HG02973 (cell line): ENCODE results near the gene C1QTNF8.

Source experiments
- ATAC-seq: cut with Tn5 transposase; IDR thresholded peaks from one replicate; pipeline ENCODE4 v1.9.1; 2021; ENCODE audit warnings: moderate library complexity; ENCODE audit not compliant: unreplicated experiment

Gene C1QTNF8

DNA sequence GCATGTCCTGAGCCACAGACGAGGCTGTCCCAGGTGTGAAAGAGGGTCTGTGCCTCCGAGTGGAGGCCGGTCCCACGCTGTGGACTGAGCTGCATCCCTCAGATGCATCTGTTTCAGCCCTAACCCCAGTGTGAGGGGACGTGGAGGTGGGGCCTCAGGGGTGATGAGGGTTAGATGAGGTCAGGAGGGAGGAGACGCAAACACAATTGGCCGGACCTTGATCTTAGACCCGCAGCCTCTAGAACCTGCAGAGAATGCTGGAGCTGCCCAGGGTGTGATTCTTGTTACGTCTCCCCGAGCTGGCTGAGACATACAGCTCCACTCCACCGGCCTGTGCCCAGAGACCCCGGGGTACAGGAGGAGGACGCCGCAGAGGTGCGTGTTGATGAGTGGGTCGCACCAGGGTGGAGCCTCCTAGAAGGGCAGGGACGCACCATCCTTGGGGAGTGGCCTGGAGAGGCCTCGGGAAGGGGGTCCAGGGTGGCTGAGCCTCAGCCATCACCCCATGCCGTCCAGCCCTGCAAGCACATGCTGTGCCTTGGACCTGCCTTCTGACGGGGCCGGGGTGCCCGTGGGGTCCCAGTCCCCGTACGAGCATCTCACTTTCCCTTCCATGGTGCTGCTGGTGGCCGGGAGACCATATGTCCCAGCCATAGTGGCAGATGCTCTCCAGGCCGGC, 16.6 kb upstream of the C1QTNF8 start:
- ATAC-seq = no peak

DNA sequence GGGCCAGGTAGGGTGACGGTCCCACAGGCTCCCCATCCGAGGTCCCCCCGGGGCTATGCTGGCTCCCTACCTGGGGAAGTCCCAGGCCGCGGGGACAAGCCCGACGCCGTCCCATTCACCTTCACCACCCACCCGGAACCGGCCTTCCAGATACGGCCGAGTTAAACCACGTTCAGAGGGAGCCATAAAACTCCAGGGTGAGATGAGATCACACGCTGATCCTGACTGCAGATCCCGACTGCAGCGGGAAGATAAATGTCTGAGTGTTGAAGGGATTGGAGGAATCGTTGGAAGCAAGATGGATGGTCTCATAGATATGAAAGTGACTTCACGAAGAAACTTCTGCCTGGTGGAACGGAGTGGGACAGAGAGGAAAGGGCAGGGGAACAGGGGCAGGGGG, 13.6 kb upstream of the C1QTNF8 start:
- no peak for ATAC-seq

DNA sequence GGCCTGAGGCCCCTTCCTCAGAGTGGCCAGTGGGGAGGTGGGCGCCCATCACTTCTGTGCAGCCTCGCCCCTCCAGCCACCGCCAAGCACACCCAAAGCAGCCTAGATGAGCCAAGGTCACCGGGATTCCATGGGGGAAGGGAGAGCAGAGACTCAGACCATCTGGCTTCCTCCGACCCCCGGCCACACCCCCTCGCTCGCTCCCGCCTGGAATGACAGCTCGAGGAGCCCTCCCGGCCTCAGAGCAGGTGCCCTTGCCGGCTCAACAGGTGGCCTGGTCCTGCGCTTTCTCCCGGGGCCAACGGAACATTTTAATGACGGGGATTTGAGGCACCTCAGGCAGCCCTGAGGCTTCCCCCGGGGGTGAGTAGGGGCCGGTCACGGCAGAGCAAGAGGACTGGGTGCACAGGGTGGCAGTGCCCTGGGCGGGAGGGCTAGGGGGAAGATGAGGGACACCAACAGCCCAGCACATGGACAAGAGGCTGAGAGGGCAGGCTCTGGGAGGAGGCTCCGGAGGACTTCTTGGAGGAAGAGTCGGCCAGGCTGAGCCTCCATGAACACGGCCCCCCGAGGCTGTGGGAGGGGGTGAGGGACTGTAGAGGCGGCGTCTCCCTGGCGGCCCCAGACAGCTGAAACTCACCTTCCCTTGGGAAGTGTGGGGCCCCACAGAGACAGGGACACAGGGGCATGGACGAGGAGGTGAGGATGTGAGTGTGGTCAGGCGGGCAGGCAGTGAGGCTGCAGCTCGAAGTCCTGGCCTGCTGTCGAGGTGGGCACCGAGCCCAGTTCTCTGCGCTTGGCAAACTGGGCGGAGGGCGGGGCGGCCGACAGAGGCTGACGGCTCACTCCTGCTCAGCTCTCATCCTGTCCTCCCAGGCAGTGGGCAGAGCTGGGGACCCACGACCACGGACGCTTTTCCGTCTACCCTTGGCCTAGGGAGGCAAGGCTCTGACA, 12.5 kb upstream of the C1QTNF8 start:
- no peak for ATAC-seq

DNA sequence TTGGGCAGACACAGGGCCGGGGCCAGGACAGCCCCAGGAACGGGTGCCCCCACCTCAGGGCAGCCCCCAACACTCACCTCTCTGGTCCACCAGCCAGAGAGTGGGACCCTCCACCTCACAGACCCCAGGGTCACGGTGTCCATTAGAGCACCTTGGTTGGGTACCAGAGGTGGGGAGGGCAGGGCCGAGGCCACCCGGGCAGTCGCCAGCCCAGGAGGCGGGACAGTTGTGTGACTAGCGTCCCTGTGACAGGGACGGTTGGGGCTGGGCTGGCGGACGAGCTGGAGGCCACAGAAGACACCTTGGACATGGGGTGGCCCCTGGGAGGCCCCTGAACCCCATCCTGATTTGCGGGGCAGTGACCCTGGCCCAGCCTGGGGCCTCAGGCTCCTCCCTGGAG, 11.7 kb upstream of the C1QTNF8 start:
- ATAC-seq = no peak

DNA sequence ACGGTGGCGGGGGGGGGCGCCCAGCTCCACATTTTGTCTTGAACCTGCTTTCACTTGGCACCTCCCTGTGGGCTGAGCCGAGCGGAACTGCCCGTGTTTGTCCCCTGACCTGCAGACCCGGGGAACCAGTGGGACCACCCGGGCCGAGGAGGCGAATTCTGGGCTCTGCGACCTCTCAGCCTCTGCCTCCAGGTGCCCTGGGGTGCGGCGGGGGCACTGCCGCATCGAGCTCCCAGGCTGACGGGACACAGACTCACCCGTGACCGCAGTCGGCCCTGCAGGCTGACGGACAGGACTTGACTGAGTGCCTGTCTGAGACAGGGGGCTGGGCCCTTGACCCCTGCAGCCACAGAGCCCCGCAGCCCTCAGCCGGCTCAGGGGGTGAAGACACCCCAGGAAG, 11.1 kb upstream of the C1QTNF8 start:
- ATAC-seq = no peak

DNA sequence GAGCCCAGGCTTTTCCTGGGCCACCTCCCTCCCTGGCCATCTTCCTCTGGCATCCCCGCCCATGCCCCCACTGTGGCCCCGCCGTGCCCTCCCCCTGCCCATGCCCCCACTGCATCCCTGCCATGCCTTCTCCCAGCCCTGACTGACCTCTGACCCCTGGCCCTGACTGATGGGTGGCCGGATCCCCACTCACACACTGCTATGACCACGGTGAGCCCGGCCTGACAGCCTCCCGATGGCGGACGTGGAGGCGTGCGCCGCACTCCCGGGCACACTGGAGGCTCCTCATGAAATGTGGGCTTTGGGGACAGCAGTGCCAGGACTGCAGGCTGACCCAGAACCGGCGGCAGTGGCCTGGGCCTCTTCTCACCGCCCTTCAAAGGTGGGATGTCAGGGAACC, 10.6 kb upstream of the C1QTNF8 start:
- ATAC-seq = no peak

DNA sequence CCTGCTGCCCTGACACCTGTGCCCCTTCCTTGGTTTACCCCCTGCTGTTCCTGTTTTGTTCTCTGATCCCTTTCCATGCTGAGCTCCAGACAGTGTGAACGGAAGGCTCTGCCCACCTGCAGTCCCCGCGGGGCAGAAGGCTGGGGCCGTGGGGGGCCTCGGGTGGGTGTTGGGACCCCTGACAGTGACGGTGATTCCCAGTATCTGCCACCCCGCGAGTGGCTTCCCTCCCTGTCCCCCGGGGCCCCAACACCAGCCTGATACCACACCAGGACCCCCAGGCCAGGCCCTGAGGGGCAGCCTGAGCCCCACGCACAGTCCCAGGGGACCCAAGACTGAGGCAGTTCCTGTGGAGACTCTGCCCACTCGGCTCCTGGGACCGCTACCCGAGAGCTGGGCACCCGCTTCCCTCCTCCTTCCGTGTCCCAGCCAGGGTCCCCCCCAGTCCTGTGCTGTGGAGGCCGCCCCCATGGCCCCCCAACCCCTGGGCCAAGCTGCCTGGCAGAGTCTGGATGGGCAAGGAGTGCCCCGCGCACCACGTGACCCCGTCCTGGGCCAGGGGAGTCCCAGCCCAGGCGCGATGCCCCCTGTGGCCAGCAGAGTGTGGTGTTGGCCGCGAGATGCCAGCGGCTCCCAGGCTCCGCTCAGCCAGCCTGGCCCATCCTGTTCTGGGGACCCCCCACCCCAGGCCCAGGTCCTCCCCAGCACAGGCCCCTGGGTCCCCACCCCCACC, 10.0 kb upstream of the C1QTNF8 start:
- no peak for ATAC-seq

DNA sequence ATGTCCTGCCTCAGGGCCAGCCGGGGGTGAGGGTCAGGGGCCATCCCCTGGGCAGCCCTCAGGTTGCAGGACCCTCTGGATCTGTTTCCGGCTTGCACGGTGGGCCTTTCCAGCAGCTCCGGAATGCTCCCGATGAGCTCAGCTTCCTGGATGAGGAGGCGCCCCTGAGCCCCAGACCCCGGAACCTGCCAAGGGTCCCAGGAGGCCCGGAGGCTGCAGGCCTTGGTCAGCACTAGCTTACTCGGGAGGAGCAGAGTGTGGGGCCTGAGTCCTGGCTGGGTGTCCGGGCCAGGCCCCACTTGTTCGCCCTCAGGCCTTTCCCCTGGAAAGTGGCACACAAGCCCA, 7.6 kb upstream of the C1QTNF8 start:
- no peak for ATAC-seq

DNA sequence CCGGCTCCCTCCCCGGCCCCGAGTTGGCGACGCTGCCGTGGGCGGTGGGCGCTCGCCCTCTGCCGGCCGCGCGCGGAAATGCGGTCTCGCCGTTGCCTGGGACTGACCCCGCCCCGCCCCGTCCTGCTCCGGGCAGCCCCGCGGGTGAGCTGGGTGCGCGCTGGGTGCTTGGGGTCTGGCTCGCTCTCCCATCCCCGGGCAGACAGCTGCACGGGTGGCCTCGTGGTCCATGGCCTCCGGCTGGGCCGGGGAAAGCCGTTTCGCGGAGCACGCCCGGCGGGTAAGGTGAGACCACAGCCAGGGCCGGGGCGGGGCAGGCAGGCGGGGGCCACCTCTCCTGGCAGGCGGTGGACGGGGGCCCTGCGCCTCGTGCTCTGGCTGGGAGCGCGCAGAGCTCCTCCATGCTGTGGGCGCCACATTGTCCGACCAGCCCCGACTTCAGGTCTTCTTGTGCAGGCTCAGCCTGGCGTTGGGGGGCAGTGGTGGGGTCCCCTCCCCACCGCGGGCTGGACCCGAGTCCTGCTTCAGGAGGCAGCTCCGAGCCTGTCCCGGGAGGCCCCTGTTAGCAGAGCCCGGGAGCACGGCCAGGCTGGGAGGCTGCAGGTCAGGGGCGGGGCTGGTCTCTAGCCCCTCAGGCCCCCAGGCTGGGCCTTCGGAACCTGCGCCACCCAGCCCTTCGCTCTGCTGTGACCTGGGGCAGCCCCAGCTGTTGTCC, 7.0 kb upstream of the C1QTNF8 start:
- no peak for ATAC-seq

DNA sequence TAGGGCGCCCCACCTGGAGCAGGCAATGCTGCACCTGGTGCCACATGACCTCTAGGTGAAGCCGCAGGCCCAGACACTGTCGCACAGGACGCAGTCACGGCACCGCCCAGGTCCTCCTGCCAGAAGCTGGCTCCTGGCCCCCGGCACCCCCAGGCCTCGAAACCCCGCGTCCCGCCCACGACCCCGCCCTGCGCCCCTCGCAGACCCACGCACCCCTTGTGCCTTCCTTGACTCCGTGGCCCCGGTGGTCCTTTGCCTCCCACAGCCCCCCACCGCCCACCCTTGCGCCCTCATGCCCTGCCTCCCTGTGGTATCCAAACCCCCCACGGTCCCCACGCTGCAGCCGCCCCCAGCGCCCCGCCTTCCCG, 6.3 kb upstream of the C1QTNF8 start:
- ATAC-seq = no peak

DNA sequence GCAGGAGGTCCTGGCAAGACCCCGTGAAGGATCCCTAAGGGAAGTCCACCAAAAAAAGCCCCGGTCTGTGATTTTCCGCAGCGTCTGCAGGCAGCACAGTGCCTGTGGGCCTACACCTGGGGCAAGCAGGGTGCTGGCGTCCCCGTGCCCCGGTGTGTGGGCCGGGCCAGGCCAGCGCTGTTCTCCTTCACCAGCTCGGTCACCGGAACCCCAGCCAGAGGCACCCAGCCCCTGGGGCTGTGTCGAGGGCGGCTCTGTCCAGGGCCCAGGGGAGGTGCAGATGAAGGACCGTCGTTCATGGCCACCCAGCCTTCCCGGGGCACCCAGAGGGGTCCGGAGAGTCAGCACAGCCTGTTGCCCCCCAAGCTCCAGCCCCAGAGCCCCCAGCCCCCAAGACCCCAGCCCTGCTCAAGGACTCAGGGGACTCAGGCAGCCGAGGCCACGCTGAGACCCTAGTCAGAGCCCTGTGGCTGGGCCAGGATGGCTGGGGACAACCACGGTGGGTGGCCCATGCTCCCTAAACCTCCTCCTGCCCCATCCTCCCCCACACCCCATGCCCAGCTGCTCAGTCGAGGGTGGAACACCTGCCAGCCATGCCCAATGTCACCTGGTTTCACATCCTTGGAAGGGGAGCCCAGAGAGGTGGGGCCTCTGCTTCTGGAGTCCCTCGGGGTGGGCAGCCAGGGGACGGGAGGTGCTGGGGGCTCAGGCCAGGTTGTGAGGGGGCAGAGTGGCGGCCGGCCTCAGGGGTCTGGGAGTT, 5.7 kb upstream of the C1QTNF8 start:
- ATAC-seq = no peak

DNA sequence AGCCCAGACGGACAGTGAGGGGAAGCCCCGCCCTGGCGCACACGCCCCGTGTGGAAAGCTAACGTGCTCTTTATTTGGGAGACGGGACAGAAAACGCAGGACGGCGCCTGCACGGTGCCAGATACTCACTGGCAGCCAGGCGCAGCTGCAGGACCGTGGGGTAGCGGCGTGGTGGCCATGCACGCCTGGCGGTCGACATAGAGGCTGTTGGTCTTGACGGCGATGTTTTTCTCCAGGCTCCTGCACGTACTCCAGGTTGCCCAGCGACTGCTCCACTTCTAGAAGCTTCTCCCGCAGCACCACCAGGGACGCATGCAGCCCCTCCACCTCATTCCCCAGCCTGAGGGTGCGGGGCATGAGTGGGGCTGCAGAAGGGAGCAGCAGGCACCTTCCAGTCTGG, 5.1 kb upstream of the C1QTNF8 start:
- ATAC-seq = no peak

DNA sequence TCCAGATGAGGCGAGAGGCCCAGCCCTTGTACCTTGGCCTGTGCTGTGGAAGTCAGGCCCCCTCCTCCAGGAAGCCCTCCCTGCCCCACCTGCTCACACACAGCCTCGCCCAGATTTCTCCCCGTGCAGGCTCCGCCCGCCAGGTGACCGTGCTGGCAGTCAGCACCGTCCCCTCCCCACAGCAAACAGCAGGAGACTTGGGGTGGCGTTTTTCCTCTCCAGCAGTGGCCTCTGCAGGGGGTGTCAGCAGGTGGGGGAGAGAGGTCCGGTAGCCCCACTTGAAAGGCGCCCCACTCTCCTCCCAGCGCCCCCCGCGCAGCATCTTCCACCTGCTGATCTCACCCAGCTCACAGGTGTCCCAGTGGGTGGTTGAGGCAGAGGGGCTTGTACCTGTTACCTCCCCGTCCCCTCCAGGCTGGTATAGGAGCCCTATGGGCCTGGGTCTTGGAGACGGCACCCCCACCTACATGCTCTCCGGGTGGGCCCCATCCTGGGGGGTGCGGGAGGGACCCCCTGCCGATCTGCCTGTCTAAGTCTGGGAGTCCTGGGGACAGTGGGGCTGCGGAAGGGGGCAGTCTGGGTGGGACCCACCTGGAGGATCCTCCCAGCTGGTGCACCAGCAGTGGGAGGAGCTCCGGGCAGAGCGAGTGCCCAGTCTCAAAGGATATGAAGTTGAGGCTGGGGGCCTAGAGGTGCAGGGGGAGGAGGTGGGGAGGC, 4.2 kb upstream of the C1QTNF8 start:
- no peak for ATAC-seq

DNA sequence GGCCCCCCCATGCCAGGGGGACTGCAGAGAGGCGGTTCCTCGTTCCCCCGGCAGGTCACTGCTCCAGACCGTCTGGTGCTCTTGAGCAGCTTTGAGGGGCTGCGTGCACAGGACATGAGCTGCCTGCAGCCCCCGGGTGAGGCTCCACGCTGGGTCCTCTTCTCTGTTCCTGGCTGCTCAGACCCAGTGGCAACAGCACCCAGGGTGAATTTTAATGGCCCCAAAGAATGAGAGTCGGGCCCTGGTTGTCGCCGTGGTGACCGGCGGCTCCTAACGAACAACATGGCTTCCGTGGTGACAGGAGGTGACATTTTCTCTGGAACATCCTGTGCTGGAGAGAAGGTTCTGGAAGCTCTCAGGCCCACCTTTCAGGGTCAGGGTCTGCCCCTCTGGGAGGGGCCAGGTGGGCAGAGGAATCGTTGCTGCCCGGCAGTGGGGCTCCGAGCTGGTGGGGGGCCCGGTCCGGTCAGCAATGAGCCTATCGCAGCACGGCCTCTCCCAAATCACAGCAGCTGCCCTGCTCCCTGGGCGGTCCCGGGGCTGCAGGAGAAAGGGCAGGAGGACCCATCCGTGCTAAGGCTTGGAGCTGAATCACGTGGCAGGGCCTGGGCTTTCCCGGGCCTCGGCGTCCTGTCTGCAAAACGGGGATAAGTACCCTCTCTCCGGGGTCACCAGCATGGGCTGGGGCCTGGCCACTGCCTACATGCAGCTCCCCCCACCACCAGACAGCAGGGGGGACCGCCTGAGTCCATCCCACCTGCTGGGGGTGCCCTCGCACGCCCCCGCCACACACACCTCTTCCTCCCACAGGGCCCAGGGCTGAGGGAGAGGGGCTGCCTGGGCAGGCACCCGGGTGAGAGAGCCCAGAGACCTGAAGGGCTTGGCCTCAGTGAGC, 3.4 kb upstream of the C1QTNF8 start:
- ATAC-seq = no peak

DNA sequence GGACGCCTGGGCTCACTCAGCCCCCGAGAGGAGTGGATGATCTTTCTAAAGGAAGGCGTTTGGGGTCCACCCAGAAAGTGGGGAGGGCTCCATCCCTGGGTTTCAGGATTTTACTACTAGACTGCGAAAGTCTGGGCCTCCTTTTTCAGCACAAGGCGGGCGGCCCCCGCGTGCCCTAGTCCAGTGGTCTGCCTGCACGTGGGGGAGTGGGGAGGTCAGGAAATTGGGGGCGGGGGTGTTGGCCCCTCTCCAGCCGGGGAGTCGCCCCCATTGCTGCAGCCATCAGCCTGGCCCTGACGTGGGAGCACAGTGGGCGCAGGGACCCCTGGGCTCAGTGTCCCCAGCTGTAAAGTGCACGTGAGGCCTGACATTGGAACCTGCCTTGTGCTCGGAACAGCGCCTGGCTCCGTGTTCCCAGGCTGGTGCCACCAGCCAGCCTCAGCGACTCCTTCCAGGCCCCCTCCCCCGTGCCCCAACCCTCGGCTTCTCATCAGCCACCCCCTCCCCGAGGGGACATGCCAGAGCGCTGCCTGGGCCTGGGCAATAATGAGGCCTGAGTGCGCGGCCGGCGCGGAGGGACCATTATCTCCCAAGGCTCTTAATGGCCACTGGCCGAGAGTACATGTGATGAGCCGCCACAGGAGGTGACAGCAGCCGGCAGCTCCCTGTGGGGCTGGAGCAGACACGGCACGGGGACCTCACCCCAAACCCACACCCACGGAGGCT, 2.4 kb upstream of the C1QTNF8 start:
- ATAC-seq = no peak

DNA sequence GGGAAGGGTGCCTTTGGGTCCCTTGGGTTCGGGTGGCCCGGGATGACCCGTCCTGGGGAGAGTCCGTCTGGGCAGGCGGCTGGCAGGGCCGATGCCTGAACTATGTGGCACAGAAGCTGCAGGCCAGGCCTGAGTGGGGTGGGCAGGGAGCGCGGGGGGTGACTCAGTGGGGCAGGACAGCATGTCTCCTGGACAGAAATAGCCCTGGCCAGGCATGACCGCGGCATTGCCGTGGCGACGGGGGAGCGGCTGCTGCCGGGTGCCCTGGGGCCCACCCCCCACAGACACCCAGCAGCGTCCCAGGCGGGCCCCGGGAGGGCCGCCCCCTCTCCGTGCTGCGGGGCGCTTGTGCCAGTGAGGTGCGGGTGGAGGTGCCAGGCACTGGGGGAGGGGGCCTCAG, 1.8 kb upstream of the C1QTNF8 start:
- ATAC-seq = no peak

DNA sequence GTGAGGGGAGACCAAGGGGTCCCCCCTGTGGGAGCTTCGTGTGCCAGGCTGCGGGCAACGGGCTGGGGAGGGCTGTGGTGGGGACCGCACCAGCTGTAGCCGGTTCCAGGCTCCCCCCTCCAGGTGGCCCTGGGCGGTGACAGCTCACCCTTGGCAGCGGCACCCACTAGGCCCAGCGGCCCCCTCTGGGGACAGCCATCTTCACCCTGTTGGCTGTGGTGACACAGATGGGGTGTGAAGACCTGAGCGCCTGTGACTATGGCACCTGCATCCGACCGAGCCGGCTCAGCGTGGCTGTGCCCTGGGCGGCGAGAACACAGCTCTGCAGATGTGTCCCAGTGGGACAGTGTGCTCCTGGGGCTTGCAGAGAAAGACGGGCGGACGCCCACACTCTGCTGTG, 1.1 kb upstream of the C1QTNF8 start:
- no peak for ATAC-seq

DNA sequence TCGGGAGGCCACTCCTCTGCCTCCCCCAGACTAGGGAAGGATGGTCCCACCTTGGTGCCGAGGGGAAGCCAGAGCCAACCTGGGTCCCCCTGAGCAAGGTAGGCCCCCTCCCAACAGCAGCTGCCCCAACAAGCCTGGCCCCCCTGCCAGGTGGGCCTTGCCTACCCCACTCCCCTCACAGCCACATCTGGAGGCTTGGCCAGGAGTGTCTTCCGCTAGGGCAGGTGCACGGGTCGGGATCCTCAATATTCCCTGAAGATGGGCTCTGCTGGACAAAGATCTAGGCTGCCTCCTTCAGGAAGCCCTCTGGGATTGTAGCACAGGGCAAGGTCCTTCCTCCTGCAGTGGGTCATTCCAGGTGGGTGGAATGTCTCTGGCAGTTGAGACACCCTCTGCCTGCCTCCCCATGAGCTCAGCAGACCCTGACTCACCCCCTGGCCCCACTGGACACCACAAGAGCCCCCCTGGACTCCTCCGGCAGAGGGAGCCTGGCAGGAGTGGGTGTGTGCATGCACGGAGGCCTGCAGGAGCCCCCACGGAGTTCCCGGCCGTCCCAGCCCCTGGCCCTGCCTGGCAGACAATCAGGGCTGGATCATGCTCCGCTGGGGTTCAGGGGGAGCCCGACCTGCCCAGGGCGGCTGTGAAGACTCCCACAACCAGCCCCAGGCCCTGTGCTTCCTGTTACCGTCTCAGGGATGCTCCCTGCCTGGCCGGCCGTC, 435 bp downstream of the C1QTNF8 start:
- no peak for ATAC-seq
